GM12878 (cell line): ENCODE data around the gene MCF2L2. TPM values are rescaled to one million over a fixed set of nuclear protein-coding genes. Genes with fewer than 3 reads are reported as not detected.

Experiments used
- ATAC-seq: fragments of 200-7000 bp; cut with Tn5 transposase; 3 replicates; pipeline ENCODE4 v1.9.1; 2020; ENCODE audit warnings: mild to moderate bottlenecking, moderate library complexity
- BruUV-seq: library from RNA; stranded (reverse); fragments of 400-500 nt; replicated peaks from 2 replicates; lab custom pipeline; 2021; lab: Mats Ljungman, UMichigan
- CTCF ChIA-PET: fragments of 300-600 bp; sonication (Branson Sonifier 250); formaldehyde crosslinking; extraction: SDS; loops from one replicate; lab custom pipeline; 2021; ENCODE audit warnings: inconsistent platforms; lab: Yijun Ruan, JAX
- POLR2A ChIA-PET: fragments of 350-600 bp; formaldehyde crosslinking; extraction: SDS; loops from one replicate; lab custom pipeline; 2021; ENCODE audit warnings: inconsistent platforms; lab: Charles Lee
- RAD21 ChIA-PET: fragments of 300-600 bp; sonication (Branson Sonifier 250); formaldehyde crosslinking; loops from one replicate; lab custom pipeline; 2023; ENCODE audit warnings: antibody characterized with exemption; ENCODE audit not compliant: unreplicated experiment; lab: Charles Lee
- SMC1A ChIA-PET: fragments of 300-600 bp; sonication (Branson Sonifier 250); formaldehyde crosslinking; loops from one replicate; lab custom pipeline; 2023; ENCODE audit not compliant: unreplicated experiment, uncharacterized antibody; lab: Charles Lee
- DNase-seq: peaks from one replicate; pipeline ENCODE4 v3.0.0-alpha.2; 2011; ENCODE audit warnings: low read depth, low spot score
- FAIRE-seq: peaks from 3 replicates; lab custom pipeline; 2011; peaks lifted over from hg19 to GRCh38; lab: Jason Lieb, UNC
- H2AFZ ChIP-seq: 2 replicates; pipeline ENCODE4 v1.6.0; 2011; ENCODE audit warnings: low read depth, low read length, control low read depth; ENCODE audit not compliant: control insufficient read depth
- H3K27ac ChIP-seq: 2 replicates; pipeline ENCODE4 v1.5.1; 2011; ENCODE audit warnings: control low read depth; ENCODE audit not compliant: control insufficient read depth, insufficient read depth
- H3K27me3 ChIP-seq, 2 experiments: replicated peaks in 1 of 2; 2 replicates each; pipeline versions ENCODE4 v1.6.0 to v1.6.1; 2011; ENCODE audit warnings: low read length in 1 of 2; ENCODE audit not compliant: control insufficient read depth in 2 of 2, insufficient read depth in 2 of 2
- H3K36me3 ChIP-seq, 2 experiments: 2 replicates each; pipeline ENCODE4 v1.5.1; 2011; ENCODE audit warnings: low read length in 1 of 2; ENCODE audit not compliant: control insufficient read depth in 2 of 2, insufficient read depth in 2 of 2
- H3K4me1 ChIP-seq: 2 replicates; pipeline ENCODE4 v1.6.1; 2011; ENCODE audit warnings: mild to moderate bottlenecking, low read length, moderate library complexity, mixed read lengths; ENCODE audit not compliant: control insufficient read depth, insufficient read depth
- H3K4me2 ChIP-seq: 2 replicates; pipeline ENCODE4 v1.6.0; 2011; ENCODE audit warnings: control low read depth; ENCODE audit not compliant: control insufficient read depth, insufficient read depth
- H3K4me3 ChIP-seq: fragments of 200-600 bp; sonication (generic); 2 replicates; pipeline ENCODE4 v1.5.1; 2016
- H3K79me2 ChIP-seq: 2 replicates; pipeline ENCODE4 v1.6.0; 2011; ENCODE audit warnings: low read length; ENCODE audit not compliant: control insufficient read depth, insufficient read depth
- H3K9ac ChIP-seq: 2 replicates; pipeline ENCODE4 v1.8.0; 2011; ENCODE audit warnings: low read length, control low read depth, mixed read lengths; ENCODE audit not compliant: control insufficient read depth, insufficient read depth
- H3K9me3 ChIP-seq: replicated peaks from 3 replicates; pipeline ENCODE4 v1.5.1; 2011; ENCODE audit warnings: mild to moderate bottlenecking, low read length; ENCODE audit not compliant: control insufficient read depth, insufficient read depth
- H4K20me1 ChIP-seq: 2 replicates; pipeline ENCODE4 v1.6.0; 2011; ENCODE audit not compliant: control insufficient read depth, insufficient read depth
- LARP7 ChIP-seq: fragments of 450-650 bp; IDR thresholded peaks from 2 replicates; pipeline ENCODE4 v1.6.1; 2017; ENCODE audit warnings: mild to moderate bottlenecking
- USF2 ChIP-seq: IDR thresholded peaks from 2 replicates; pipeline ENCODE4 v1.6.1; 2011; ENCODE audit warnings: low read depth, low read length, improper control_type of control experiment, borderline replicate concordance
- YBX1 ChIP-seq: fragments of 450-650 bp; IDR thresholded peaks from 2 replicates; pipeline ENCODE4 v1.6.1; 2016; ENCODE audit warnings: antibody characterized with exemption
- in situ Hi-C: fragments of 300-500 bp; cut with MboI; formaldehyde crosslinking; loops from 9 replicates; pipeline ENCODE4 v1.14.3; 2018; ENCODE audit warnings: mixed read lengths
- intact Hi-C: fragments of 100-400 bp; cut with micrococcal nuclease; formaldehyde crosslinking; loops from one replicate; pipeline ENCODE4 v1.14.2; 2022; ENCODE audit not compliant: unreplicated experiment
- polyA plus RNA-seq, 11 experiments: library from polyadenylated mRNA; depleted of rRNA in 4 of 11; unstranded in 6 of 11; stranded (reverse) in 5 of 11; fragments of >200 nt; fragmentation: Nextera tagmentation in 4 of 11; fragmentation: Illumina TruSeq in 1 of 11; extraction: Ambion mirVana in 4 of 11; extraction: Trizol in 1 of 11; gene quantifications; 1 replicate in 1 of 11; 2 replicates in 10 of 11; pipeline versions ENCODE4 v1.2.1 to v1.2.3, GENCODE V29; 2011 to 2016; ENCODE audit warnings: inconsistent platforms in 2 of 11, missing spikeins in 2 of 11, low read depth in 1 of 11
- total RNA-seq, 4 experiments: library from RNA; depleted of rRNA in 3 of 4; stranded (reverse); fragments of >200 nt in 3 of 4; fragmentation: Illumina TruSeq in 1 of 4; extraction: Trizol in 1 of 4; gene quantifications; 2 replicates each; pipeline versions ENCODE4 v1.2.1 to v1.2.3, GENCODE V29; 2013 to 2021
- TF ChIP-seq, protein P1 (sequence below): fragments of 150-350 bp; IDR thresholded peaks from 2 replicates; pipeline ENCODE4 v1.6.1; 2016; ENCODE audit warnings: low read depth, low read length

Gene MCF2L2
- total and polyA plus RNA-seq, 10 of the 15 experiments (the other 5 are each of a cell fraction or from before 2014, with no cell fraction given) = 0.37 to 2.8 (median 1.4) TPM

DNA sequence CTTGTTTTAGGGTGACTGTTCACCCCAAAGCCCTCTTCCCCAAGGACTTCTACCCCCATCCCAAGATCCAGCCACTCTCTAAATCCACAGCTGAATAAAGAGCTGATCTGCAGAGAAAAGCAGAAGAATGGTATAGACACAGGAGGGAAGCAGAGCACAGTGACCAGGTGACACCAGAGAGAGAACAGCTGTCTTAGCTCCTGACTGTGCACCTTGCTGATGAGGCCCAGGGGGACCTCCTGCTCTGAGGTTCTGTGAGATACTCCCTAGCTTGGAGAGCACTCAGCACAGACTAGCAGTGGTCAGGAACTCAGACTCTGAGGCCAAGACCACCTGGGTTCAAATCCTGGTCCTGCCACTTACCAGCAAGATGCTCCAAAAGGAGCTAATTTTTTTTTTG is 17.7 kb downstream of the MCF2L2 start:
- SMC1A ChIA-PET = interaction anchor here (1.1 to 3.8 kb wide), 4 partner anchors 11 to 29 kb away, joined by 3 to 18 read pairs (median 4); no protein-coding TSS in a partner anchor
- RAD21 ChIA-PET = interaction anchor here (0.6 to 1.4 kb wide), 3 partner anchors 58 to 473 kb away, joined by 3 read pairs; no protein-coding TSS in a partner anchor
- H3K79me2 ChIP-seq = no peaks in the 10 kb centered on the region
- FAIRE-seq = no peak
- no peak for ATAC-seq
- in situ Hi-C loops (no loop called here), intact Hi-C loops (no loop called here)
- H2AFZ ChIP-seq = no peak overlapping the region
- no peaks in the 10 kb centered on the region; the same call in 2 of the 3 replicates for H3K9me3 ChIP-seq
- no peaks in the 10 kb centered on the region for H4K20me1 ChIP-seq
- no TSS peak for BruUV-seq
- POLR2A ChIA-PET = no interaction called here
- CTCF ChIA-PET = interaction anchor here (0.6 to 1.4 kb wide), 5 partner anchors 24 to 413 kb away, joined by 3 to 4 read pairs (median 4); no protein-coding TSS in a partner anchor
- H3K27me3 ChIP-seq = no peaks in the 10 kb centered on the region
- H3K27ac ChIP-seq = no peak overlapping the region
- no peak overlapping the region for H3K4me3 ChIP-seq
- no peak for TF ChIP-seq LARP7
- no peak for TF ChIP-seq USF2
- TF ChIP-seq, protein P1, sequence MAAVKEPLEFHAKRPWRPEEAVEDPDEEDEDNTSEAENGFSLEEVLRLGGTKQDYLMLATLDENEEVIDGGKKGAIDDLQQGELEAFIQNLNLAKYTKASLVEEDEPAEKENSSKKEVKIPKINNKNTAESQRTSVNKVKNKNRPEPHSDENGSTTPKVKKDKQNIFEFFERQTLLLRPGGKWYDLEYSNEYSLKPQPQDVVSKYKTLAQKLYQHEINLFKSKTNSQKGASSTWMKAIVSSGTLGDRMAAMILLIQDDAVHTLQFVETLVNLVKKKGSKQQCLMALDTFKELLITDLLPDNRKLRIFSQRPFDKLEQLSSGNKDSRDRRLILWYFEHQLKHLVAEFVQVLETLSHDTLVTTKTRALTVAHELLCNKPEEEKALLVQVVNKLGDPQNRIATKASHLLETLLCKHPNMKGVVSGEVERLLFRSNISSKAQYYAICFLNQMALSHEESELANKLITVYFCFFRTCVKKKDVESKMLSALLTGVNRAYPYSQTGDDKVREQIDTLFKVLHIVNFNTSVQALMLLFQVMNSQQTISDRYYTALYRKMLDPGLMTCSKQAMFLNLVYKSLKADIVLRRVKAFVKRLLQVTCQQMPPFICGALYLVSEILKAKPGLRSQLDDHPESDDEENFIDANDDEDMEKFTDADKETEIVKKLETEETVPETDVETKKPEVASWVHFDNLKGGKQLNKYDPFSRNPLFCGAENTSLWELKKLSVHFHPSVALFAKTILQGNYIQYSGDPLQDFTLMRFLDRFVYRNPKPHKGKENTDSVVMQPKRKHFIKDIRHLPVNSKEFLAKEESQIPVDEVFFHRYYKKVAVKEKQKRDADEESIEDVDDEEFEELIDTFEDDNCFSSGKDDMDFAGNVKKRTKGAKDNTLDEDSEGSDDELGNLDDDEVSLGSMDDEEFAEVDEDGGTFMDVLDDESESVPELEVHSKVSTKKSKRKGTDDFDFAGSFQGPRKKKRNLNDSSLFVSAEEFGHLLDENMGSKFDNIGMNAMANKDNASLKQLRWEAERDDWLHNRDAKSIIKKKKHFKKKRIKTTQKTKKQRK = no peak
- TF ChIP-seq YBX1 = no peak
- H3K4me2 ChIP-seq = no peak overlapping the region
- no peaks in the 10 kb centered on the region for H3K36me3 ChIP-seq
- no peaks in the 10 kb centered on the region for H3K4me1 ChIP-seq
- H3K9ac ChIP-seq = no peak overlapping the region
- no peak for DNase-seq
